Measurements from ENCODE around the gene CHMP4A.
"Not testable (repeated sequence)": the region's sequence is repeated elsewhere in the genome, so short reads cannot be mapped to it uniquely, and the experiment has no call there.

The CHMP4A gene

GRCh38 chr14:24247422-24247821, 34.1 kb upstream of the CHMP4A start:
- no peak for DNase-seq (ENCODE audit: low read depth in 2 of 2)

- no peak for DNase-seq (ENCODE audit: low read depth in 2 of 2)
Observed at GRCh38 chr14:24246765-24247212, 33.5 kb upstream of the CHMP4A start.

GRCh38 chr14:24245350-24245749, 32.1 kb upstream of the CHMP4A start:
- DNase-seq (ENCODE audit: low read depth in 2 of 2), result not testable (repeated sequence)

GRCh38 chr14:24243336-24243836, 30.1 kb upstream of the CHMP4A start:
- DNase-seq (ENCODE audit: low read depth in 2 of 2), result no peak

GRCh38 chr14:24241829-24242443, 28.6 kb upstream of the CHMP4A start:
- peak; percentile 90 to 92 for DNase-seq (ENCODE audit: low read depth in 2 of 2)

GRCh38 chr14:24240110-24240918, 27.0 kb upstream of the CHMP4A start:
- no peak for DNase-seq (ENCODE audit: low read depth in 2 of 2)

GRCh38 chr14:24238527-24239037, 25.3 kb upstream of the CHMP4A start:
- no peak for DNase-seq (ENCODE audit: low read depth in 2 of 2)

- no peak for DNase-seq (ENCODE audit: low read depth in 2 of 2)
Observed at GRCh38 chr14:24238123-24238522, 24.8 kb upstream of the CHMP4A start.

- no peak for DNase-seq (ENCODE audit: low read depth in 2 of 2)
Observed at GRCh38 chr14:24237463-24237955, 24.2 kb upstream of the CHMP4A start.

GRCh38 chr14:24236689-24237462, 23.6 kb upstream of the CHMP4A start:
- DNase-seq (ENCODE audit: low read depth in 2 of 2), result no peak

GRCh38 chr14:24235804-24236688, 22.8 kb upstream of the CHMP4A start:
- no peak for DNase-seq (ENCODE audit: low read depth in 2 of 2)

GRCh38 chr14:24234095-24235005, 21.1 kb upstream of the CHMP4A start:
- no peak for DNase-seq (ENCODE audit: low read depth in 2 of 2)

- no peak for DNase-seq (ENCODE audit: low read depth in 2 of 2)
Observed at GRCh38 chr14:24233538-24233866, 20.2 kb upstream of the CHMP4A start.

GRCh38 chr14:24232645-24233537, 19.6 kb upstream of the CHMP4A start, which contains the start of gene GMPR2:
TSS of gene GMPR2 (plus strand) at chr14:24232929. CDS start at chr14:24233254, 325 bp downstream.
- no peak for DNase-seq (ENCODE audit: low read depth in 2 of 2)

GRCh38 chr14:24232121-24232644, 18.9 kb upstream of the CHMP4A start, which contains the start of gene NEDD8:
TSS of gene NEDD8 (minus strand) at chr14:24232367. CDS start at chr14:24232267, 100 bp downstream.
- peak; percentile 85 to 86 for DNase-seq (ENCODE audit: low read depth in 2 of 2)

- no peak for DNase-seq (ENCODE audit: low read depth in 2 of 2)
Observed at GRCh38 chr14:24231263-24232120, 18.2 kb upstream of the CHMP4A start.

- DNase-seq (ENCODE audit: low read depth in 2 of 2), result no peak
Observed at GRCh38 chr14:24228902-24229301, 15.6 kb upstream of the CHMP4A start.
